Right lung (tissue), 5 donors: ENCODE results near the gene CNTN5. TPM values are rescaled to one million over a fixed set of nuclear protein-coding genes. Genes with fewer than 3 reads are reported as not detected.
"Not testable (repeated sequence)": the region's sequence is repeated elsewhere in the genome, so short reads cannot be mapped to it uniquely, and the experiment has no call there.

ENCODE experiments used
- DNase-seq, 2 donors: peaks; one replicate each; pipeline ENCODE4 v3.0.0-alpha.2; 2013
- polyA plus RNA-seq, 5 donors: library from polyadenylated mRNA; unstranded; fragments of 120-200 nt; gene quantifications; one replicate each; pipeline versions ENCODE4 v1.2.1 to v1.2.3, GENCODE V29; 2013; ENCODE audit warnings: inconsistent platforms in 1 of 5, low replicate concordance in 1 of 5; ENCODE audit not compliant: insufficient read length in 5 of 5, insufficient read depth in 1 of 5

CNTN5 gene
- polyA plus RNA-seq, 5 donors: 0.12 to 0.50 (median 0.19) TPM

DNA sequence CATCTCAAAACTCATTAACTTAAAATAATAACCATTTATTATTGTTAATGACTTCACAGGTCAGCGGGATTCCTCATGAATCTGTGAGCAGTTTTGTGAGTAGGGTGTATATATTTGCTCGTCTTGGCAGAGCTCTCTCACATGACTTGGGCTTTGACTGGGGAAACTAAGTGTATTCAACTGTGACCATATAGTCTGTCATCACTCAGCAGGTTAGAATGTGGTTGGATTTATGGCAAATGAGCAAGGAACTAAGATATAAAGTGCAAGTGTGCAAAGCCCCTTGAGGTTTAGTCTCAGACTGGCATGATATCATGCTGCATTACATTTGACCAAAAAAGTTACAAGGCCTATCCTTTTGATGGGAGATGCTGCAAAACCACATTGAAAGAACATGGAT lies 254.8 kb downstream of the CNTN5 start:
- no peak for DNase-seq

DNA sequence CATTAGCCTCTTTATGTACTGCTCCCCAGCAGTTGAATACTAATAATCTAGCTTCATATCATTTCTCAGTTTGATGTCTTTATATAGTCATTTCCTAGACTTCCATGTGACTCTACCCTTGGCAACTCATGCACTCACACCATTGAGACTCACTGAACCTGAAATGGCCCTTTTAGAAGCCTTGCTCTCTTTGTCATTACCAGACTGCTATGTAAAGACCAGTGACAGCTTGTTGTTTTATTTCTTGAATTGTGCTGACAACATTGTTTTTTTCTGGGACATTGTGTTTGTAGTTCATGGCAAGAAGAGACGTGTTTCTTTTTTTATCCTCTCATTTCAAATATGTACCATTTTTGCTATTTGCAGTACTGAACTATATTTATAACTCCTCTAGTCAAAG lies 256.5 kb downstream of the CNTN5 start:
- peak in 1 of 2 donors; percentile 1 for DNase-seq

DNA sequence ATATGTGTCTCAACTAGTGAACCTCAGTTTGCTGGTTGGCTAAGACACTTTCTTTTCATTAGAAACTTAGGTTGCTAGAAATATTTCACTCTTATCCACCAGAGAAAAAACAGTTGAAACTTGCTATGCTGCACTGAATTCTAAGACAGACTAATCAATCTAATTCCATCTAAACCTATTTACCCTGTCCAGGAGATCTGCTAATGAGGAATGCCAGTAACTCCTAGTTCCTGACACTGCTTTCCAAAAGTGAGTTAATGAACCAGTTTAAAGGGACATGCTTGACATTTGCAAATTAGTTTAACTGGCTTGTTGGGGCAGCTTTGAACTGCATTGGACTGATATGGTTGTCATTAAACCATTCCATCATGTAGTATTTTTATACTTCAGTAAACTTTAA lies 258.5 kb downstream of the CNTN5 start:
- no peak for DNase-seq

DNA sequence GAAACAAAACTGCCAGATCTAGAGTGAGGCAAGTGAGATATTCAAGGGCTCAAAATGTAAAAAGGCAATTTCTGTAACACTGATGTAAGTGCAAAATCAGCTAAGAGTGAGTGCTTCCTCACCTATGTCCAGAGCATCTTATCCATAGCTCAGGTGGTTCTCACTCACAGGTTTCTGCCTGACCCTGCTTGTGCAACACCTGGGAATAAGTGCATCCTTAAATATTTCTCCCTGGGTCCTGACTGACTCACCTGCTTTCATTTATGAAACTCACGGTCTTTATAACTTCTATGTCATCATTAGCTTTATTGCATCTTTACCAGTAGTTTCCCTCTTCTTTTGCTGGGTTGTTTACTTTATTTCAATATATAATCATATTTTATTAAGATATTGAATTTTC lies 260.6 kb downstream of the CNTN5 start:
- DNase-seq: no peak

DNA sequence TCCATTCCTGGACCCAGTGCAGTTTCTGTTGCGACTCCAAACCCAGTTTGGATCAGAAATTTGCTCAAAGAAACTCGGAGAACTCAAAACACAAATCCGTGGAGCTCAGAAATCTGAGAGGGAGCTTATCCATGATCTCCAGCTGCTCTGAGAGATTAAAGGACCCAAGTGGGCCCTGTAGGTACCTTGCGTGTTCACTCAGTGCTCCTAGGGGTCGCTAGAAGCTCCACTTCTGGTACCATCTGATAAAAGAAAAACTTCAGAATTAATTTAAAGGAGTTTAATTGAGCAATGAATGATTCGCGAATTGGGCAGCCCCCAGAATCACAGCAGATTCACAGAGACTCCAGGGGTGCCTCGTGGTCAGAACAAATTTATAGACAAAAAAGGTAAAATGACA lies 277.2 kb downstream of the CNTN5 start:
- not testable (repeated sequence) for DNase-seq

DNA sequence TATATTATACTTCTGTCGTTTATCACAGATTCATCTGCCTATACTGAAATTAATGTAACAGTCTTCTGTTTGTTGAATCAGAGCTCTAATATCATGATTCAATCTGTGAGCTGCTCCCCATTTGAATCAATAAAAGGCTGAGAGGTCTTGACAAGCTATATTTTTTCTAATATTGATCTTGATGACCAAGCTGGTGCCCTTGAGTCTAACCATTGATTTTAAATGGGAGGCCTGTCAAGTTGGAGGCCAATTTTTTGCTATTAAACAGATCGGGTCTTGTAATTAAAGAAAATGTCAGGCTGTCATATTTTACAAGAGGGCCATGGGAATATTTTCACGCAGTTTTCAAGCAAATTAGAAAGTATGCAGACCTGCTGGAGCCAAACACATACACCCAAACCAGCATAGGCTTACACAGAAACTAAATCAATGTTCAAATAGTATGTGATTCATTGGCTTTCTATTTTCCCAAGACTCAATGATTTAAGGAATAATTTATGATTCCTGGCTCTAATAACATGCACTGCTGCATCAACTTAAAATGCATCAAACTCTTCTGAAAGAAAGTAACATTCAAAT lies 286.9 kb downstream of the CNTN5 start:
- no peak for DNase-seq

DNA sequence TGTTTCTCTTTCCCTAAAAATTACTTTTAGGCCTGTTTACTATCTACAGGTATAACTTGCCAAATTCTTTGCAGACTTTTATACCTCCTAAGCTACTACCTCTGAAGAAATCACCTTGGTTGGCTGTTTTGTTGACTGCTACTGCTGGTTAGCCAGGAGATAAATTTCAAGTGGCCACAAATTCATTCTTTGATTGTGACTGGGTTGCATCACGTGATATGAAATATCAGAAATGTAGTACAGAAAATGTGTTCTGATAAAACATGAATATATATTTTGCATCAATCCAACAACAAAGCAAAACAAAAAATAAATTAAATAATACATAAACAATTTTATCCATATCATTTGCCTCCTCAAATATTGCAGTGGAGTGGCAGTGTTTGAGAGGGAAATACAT lies 291.1 kb downstream of the CNTN5 start:
- no peak for DNase-seq

DNA sequence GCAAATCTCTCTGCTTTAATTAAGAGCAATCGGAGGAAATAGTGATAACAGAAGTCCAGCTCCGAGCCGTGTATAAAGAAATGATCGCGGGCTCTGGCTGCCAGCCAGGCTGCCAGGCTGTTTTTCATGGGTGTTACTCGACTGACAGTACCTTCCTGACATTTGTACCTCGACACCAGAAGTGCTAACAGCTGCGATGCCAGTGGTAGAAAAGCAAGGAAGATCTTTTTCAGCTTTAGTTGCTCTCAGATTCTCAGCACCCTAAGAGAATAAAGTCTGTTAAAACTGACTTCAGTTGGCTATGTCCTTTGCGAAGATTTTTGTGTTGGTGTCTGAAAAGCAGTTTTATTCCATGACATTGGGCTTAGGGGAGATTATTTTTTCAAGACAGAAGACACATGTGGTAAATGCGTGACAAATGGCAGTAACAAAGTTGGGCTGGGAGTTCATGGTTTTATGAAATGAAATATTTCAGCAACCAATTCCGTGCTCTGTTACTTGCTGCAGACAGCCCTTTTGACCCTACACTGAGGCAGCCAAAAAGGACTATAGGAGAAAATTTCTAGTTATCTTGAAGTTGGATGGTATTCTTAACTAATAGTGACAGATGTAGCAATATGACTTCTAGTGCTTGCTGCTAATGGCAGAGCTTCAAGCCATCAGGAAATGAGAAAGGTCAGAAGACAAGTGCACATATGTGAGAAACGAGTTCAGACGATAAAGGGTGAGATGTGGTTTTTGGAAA lies 296.2 kb downstream of the CNTN5 start:
- DNase-seq: no peak

DNA sequence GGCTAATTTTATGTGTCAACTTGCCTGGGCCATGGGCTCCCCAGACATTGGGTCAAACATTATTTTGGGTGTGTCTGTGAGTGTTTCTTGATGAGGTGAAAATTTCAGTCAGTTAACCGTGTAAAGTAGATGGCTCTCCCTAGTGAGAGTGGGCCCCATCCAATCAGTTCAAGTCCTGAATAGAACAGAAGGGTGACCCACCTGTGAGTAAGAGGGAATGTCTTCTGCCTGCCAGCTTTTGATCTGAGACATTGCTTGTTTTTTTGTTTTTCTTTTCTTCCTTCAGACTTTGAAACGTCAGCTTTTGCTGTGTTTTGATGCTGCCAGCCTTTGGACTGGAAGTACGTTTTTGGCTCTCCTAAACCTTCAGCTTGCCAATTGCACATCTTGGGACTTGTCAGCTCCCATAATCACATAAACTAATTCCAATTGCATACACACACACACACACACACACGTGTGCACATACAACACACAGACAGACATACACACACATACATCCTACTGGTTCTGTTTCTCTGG lies 300.1 kb downstream of the CNTN5 start:
- no peak for DNase-seq

DNA sequence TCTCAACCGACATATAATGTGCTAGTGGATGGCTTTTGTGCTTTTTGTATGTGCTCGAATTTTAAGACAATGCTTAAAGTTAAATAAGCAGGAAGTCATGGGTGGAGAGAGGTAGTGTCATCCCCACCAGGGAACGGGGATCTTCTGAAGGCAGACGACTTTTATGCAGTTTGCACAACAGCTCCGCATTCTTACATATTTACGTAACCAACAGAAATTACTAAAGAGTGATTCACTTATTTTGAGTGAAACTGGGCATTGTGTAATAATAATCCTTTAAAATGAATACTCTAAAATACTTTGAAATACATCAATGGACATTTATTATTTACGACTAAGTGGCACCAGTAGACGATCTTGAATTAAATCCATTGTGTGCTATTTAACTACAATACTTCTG lies 305.1 kb downstream of the CNTN5 start:
- no peak for DNase-seq

DNA sequence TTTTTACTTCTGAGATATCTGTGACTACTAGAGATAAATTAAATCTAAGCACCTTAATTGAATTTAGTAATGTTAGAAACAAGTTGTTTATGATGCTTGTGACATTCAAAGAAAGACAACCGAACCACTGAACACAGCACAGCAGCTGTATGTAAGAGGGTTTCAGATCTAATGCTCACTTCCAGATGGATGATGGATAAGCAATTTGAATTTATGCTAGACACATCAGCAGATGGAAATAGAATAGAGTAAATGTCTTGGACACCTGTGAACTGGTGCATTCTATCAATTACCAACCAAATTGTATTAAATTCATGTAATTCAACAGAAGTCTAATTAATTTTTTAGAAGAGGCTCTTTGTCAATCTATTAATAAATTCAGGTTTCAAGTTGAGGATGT lies 306.3 kb downstream of the CNTN5 start:
- DNase-seq: no peak

DNA sequence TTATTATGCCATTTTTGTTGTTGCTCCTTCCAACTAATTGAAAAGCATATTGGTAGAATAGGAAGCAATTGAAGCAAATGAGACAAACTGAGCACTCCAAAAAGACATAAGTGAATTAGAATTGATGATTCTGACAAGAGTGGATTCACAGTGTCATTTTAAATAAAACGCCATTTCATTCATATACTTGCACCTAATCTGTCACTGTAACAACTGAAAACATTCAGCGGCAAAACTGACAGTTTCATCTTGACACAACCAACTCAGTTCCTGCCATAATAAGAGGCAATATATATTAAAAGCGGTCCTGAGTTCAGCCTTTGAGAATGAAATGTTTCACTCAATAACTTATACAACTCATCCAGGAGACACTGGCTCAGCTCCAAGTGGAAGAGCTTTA lies 306.8 kb downstream of the CNTN5 start:
- DNase-seq: no peak

DNA sequence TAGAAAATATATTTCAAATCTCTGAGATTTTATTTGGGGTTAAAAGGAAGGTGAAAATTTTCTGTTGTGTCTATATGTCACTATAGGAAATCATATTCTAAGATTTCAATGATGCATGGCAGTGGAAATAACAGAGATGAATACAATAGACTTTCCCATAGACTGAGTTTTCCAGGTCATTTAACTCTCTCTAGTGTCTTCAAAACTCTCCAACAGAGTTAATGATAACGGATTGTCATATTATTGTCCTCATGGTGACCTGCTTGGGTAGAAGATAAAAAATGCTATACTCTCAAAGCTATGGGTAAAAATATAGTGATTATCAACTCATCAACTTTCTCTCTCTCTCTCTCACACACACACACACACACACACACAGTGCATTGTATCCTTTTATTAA lies 312.9 kb downstream of the CNTN5 start:
- DNase-seq: no peak

DNA sequence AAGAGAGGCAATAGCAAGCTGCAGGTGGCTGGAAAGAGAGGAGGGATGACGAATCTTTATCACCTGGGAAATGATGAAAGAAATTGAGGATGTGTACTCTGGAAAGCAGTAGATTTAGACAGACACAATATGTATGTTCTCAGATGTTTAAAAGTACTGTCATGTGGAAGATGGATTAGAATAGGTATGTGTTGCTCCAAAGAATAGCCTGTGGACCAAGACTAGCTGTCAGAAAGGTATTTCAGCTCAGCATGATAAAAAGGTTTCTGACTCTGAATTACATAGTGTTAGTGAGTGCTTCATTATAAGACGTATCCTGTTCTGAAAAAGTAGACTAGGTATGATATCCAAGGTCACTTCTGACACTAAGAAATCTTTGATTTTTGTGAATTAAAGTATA lies 322.4 kb downstream of the CNTN5 start:
- no peak for DNase-seq

DNA sequence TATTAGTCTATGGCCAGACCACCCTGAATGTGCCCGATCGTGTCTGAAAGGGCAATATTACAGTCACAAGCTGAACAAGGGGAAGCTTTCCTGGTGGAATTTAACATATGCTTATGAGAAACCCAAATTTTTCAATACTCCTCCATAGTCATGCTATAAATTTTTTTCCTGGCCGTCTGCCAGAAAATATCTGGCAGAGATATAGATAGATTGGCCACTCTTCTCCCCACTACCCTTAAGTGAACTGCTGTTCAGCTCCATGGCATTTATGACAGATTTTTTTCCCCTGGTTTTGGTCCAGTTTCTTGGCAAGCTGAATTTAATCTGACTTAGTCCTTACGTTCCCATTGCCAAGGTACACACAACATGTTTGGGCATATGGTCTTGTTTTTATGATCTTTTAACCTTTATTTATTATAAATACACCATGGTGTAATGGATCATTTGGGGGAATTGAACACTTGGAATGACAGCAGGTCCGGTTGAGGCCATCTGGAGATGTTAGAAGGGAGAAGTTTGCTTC lies 328.5 kb downstream of the CNTN5 start:
- no peak for DNase-seq

DNA sequence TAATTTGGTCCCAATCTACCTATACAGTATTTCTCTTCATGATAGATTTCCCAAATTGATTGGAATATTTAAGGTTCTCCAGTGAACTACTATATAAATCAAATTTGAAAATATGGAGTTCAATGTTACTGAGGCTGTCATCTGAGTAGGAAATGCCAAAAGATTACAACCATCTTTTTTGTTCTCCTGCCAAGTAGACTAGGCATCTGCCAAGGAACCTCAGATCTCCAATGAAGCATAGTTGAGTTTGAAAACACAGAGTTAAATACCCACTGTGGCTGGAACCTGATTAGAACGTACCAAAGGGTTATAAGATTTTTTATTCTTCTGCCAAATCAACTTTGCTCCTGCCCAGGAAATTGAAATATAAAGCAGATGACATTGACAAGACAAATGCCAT lies 330.9 kb downstream of the CNTN5 start:
- DNase-seq: no peak

DNA sequence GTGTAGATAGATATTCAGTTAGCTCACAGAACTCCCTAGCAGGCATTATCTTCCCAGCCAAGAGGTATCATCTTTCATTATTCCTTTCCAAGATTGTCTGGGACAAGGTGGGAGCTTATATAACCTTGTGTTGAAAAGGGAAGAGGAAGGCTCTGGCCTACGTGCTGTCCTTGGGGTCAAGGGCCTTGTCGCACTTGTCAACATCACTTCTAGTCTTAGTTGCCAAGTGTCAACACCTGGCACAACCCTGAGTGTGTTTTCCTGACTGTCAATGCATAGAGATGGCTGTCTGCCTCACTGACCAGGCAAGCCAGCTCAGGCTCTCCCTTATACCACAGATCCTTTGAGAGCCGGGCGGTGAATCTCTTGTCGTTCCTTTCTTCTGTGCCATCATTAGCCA lies 331.9 kb downstream of the CNTN5 start:
- DNase-seq: no peak

DNA sequence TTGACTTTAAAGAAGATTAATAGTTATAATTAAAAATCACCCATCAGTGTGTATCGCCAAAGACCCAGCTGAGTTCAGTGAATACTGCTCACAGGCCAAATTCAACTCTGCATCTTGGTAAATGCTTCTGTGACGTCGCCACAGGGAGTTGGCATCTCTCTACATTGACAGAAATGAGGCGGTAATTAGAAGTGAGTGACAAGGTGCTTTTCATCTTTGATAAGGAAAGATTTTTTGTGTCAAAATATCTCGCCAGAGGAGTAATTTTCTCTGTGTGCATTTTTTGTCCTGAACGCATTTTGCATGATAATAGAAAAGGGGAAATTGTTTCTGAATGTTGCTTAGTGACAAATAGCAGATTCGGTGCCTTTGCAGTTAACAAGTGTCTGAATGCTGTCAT lies 345.8 kb downstream of the CNTN5 start:
- no peak for DNase-seq

DNA sequence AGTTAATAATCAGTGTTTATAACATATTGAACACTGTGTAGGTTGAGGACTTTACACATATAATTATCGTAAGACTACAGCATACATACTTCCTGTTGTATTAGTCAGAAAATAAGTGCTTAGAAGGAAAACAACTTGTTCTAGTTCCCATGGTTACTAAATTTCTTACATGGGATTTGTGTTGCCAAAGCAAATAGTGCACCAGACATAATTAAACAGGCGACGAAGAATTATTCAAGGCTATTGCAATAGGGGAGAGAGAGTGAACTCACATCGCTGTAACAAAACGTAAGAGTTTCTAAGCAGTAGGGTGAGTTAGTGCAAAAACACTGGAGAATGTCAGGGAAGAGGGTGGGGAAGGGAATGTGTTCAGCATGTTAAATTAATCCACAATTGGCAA lies 347.8 kb downstream of the CNTN5 start:
- DNase-seq: no peak

DNA sequence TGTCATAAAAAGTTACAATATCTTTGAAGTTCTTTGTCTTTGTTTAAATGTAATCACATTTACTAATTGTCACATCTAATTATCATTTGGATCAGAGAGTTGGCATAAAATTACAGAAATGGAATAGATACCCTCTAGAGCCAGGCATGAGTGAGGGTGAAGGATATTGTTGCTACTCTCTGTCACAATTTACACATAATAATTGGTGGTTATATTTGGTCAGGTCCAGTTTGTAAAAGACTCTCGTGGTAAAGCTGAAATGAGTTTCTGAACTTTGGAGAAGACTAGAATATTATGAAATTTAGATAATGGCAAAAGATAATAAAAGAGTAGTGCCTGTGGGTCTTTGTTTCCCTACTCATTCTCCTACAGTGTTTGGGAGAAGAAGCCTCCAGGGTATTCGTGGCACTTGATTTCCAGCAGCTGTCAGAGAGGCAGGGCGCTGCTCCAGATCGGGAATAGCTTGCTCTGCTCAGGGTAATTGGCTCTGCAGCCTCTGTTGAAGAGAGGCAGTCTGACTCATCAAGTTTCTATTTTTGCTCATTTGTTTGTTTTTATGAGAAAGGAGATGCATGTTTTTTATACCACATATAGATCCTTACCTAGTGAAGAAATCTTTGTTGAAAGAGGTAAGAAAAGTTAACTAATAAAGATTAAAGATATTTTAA lies 349.9 kb downstream of the CNTN5 start:
- DNase-seq: peak; percentile 31 to 40

DNA sequence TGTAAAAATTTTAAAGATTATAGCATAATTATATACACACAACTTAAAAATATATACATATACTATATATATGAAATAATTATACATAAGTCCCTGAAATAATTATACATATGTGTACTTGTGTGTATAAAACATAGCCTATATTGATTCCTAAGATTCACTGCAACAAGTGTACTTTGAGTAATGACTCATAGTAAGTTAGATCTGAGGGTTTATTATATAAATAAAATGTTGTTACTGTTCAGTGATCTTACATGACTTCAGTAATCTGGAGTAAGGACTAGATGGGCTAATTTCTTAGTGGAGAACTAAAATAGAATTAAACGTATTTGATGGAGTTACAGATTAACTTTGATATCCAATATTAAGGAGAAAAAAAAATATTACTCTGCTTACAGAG lies 350.5 kb downstream of the CNTN5 start:
- DNase-seq: no peak

DNA sequence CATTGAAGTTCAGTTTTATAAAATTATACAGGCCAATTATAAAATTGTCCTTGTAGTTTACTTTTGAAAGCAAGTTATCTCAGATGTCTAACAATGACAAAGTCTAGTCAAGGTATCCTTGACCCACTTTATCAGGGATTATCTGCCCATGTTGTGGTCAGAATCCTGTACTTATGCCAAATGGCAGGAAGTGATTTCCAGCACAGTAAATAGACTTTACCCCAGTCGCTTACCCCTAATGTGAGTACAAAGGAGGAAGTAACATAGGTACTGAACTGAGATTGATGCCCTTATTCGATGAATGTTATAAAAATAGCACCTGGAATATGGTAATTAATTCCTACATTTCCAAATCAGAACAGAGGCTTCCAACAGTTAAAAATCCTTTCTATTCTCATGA lies 355.7 kb downstream of the CNTN5 start:
- no peak for DNase-seq

DNA sequence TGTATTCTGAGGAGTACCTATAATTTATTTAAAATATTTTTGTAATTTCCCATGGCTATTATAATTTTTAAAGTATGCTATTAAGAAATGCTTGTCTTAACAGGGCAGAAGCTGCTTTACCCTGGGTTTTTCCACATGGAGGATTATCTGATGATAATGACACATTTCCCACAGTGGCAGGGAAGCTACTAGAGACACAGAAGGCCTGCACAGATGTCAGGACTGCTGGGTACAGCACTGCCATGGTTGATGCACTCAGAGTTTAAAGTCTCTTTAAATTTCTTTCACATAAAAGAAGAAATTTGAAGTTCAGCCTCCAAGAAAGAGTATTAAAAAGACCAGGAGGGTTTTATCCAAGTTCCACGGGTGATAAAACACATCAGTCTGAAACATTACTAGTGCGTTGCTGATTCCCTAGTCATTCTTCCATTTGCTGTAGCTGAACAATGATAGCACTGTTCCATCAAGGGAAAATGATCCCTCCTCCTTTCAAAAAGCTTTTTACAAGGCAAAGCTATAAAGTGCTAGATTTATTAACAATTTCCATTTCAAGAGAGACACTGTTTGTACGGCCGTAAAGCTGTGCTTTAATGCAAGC lies 363.0 kb downstream of the CNTN5 start:
- no peak for DNase-seq
